Non-pigmented ciliary epithelial cell (primary cell): Measurements from ENCODE around the gene LRRC63.
"Not testable (repeated sequence)": the region's sequence is repeated elsewhere in the genome, so short reads cannot be mapped to it uniquely, and the experiment has no call there.

Experiments
- DNase-seq: peaks from one replicate; pipeline ENCODE4 v3.0.0-alpha.2; 2010; ENCODE audit warnings: low read depth

Gene LRRC63, protein sequence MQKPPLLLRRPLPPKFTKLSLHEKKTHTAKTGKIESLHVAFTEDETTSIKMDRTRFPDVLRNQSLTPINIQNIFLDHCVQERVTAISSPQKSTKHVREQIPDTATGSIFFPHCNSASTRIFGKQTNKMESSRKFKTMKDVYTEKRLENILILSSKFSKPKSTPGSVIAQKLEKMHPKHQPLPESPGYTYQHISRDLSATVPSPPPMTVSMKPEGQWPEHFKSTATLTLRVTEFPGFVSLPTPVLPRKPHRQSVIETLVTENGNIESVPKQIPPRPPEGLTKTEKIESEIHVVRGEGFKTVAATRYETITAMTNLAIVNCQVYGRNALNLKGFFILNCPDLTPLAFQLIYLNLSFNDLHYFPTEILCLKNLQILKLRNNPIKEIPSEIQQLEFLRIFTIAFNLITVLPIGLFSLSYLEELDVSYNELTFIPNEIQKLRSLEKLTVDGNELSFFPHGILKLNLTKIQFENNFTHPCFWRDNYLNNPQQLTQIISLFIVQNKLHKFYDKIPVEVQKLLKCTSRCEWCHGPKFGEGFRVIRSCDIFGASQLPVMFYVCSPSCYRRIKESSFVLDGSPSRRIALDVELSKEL

DNA sequence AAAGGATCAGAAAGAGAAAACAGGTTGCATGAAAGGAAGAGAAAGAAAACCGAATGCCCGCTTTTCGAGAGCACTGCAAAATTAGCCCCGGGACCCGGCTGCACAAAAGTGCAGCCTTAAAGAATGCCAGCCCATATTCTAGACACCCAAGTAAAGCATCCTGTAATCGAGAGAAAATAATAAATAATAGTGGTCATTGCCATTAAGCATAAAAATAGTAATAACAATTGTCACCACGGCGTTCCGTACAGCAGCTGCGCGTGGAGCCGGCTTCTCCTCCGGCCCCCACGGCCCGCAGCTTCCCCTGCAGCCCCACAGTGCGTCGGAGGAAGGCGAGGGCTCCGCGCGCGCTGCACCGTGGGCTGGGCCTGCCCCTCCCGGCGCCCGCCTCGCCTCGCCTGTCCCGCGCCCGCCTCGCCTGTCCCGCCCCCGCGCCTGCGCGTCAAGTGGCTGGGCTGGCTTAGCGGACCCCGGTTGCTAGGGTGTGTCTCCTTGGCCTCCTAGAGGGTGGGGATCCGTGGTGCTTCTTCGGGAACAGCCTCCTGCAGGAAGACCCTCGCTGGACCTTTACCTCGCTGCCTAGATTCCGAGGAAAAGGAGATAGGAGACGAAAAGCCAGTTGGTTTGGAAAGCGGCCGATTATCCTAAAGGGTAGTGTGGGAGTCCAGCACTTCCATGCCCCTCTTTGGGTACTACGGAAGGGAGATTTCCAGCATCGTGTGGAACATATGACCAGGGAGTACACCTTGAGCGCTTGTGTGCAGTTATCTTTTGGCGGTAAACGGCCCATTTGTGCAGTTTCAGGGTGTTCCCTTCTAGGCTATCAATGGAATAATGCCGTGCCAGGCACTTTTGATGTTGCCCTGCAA, at the start of gene LRRC63:
TSS of gene LRRC63 (plus strand) at position 446 of the 869 bp plus-strand sequence. CDS start 1,107 bp downstream, outside the sequence.
- DNase-seq = no peak

- not testable (repeated sequence) for DNase-seq
These were observed 49.0 kb upstream of the LRRC63 start for GRCh38 chr13:46162741-46163140.

DNA sequence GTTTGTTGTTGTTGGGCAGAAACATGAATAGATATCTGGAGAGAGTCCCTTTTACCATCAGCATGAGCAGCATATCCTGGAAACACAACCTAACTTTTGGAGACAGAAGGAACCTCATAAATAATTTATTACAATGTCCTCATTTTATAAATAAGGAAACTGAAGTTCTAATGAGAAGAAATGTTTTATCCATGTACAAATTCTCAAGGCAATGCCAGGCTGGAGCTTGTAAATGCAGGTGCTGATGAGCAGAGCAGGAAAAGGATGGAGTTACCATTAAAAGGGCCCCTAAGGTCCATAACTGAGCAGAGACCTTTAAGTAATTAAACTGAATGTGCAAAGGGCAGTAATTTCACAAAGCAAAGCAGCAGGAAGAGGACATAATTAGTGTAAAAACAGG, 47.1 kb upstream of the LRRC63 start:
- no peak for DNase-seq

- DNase-seq = peak; percentile 43
These were observed 46.1 kb upstream of the LRRC63 start for GRCh38 chr13:46165485-46166223.

GRCh38 chr13:46166224-46166584, 45.5 kb upstream of the LRRC63 start:
- DNase-seq = no peak

- DNase-seq = no peak
These were observed 44.6 kb upstream of the LRRC63 start for GRCh38 chr13:46166947-46167610.

DNA sequence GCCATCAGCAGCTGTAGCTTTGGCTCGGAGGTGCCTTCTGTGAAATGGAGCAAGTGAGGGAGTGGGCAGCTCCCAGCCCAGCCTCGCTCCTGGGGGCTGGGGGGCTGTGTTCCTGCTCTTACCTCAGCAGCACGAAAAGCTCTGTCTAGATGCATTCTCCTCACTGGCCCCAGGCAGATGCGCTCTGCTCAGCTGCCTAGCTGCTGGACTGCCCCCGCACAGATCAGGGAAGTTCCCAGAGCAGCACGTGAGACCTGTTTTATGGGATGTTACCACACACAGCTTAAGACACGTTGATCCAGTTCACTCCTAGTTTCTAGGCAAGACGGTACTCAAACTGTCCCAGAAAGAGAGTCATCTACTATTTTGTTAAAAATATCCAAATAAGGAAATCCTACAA, 43.4 kb upstream of the LRRC63 start:
- DNase-seq = no peak

GRCh38 chr13:46168783-46169182, 42.9 kb upstream of the LRRC63 start:
- DNase-seq = no peak

GRCh38 chr13:46169758-46170157, 42.0 kb upstream of the LRRC63 start:
- DNase-seq = no peak

GRCh38 chr13:46170268-46170667, 41.5 kb upstream of the LRRC63 start:
- no peak for DNase-seq

- no peak for DNase-seq
These were observed 41.0 kb upstream of the LRRC63 start for GRCh38 chr13:46170687-46171086.

DNA sequence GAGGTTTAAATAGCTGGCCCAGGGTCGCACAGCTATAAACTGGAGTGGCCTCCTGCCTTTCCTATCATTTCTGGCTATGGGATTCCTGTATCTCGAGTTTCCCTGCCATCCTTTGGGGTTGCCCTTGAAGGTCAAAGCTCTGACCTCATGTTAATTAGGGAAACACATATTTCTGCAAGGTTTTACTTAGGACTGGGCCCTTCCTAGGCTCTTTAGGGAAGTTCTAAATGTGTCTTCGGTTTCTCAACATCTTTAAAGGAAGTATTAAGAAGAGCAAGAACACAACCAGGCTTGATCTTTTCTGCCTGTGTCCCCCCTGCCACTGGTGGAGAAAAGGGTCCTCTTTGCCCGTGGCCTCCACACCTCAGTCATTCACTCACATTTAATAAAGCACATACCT, 40.5 kb upstream of the LRRC63 start:
- no peak for DNase-seq

- DNase-seq = no peak
These were observed 40.0 kb upstream of the LRRC63 start for GRCh38 chr13:46171739-46172138.

DNA sequence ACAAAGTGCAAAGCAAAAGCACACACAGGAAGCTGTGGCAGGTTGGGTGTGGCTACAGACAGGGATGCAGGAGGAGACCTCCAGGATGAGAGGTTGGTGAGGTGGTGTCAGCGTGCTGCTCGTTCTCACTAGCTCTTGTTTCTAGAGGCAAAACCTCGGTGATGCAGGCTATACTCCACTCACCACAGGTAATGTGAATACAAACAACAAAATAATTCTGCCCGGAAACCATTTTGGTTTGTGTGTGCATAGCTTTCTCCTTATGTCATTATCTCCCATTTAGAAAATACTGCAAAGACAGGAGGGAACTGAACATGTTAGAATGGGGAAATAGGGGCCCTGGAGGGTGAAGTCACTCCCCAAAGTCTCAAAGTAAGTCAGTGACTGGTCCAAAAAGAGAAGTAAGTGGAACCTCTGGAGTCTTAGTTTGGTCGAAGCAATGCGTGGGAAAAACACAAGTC, 39.2 kb upstream of the LRRC63 start:
- no peak for DNase-seq

DNA sequence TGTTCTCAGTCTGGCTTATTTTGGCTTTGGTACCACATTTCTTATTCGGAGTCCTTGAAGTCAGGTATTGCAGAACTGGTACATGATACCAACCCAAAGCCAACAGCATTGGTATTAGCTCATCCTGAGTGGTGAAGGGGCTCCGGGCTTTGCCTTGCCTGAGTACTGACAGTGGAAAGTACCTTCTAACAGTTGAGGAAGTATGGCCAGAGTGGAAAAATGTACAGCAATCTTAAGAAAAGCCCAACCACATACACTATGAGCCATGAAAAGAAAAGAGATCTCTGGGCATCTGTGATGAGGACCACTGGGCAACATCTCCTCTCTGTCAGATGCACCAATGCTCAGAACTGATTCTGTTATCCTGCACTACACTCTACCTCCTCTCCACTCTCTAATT, 38.1 kb upstream of the LRRC63 start:
- no peak for DNase-seq

DNA sequence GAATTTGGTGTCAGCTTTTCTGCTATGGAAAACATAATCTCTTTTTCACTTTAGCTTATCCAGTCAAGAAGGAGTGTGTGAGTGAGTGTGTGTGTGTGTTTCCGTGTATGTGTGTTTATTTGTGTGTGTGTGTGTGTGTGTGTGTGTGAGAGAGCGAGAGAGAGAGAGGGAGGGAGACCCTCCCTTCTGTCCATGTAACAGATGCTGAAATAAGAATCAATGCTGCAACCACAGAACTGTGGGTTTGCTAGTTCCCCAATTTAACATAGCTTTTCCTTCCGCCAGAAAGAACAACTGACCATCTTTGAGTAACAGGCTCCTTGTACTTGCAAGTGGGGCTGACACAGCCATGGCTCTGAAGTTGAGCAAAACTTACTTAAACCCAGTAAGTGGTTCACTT, 35.0 kb upstream of the LRRC63 start:
- no peak for DNase-seq

GRCh38 chr13:46178143-46178542, 33.6 kb upstream of the LRRC63 start:
- no peak for DNase-seq

GRCh38 chr13:46178821-46179220, 32.9 kb upstream of the LRRC63 start:
- DNase-seq = no peak

- DNase-seq = no peak
These were observed 32.2 kb upstream of the LRRC63 start for GRCh38 chr13:46179491-46179908.

GRCh38 chr13:46179969-46180763, 31.6 kb upstream of the LRRC63 start:
- DNase-seq = no peak
